Loucy (cell line): Measurements from ENCODE around the gene ACADSB.

Experiments used
- H2AFZ ChIP-seq: fragments of 200-600 bp; sonication (generic); 2 replicates; pipeline ENCODE4 v1.6.0; 2016; ENCODE audit warnings: antibody characterized with exemption, mild to moderate bottlenecking, low read length, moderate library complexity
- H3F3A ChIP-seq: fragments of 200-600 bp; 2 replicates; pipeline ENCODE4 v1.6.0; 2016; ENCODE audit warnings: antibody characterized with exemption, low read depth, mild to moderate bottlenecking
- H3K27me3 ChIP-seq: fragments of 200-600 bp; sonication (generic); 2 replicates; pipeline ENCODE4 v1.6.1; 2014; ENCODE audit warnings: low read length, mild to moderate bottlenecking; ENCODE audit not compliant: insufficient read depth, poor library complexity, severe bottlenecking
- H3K36me3 ChIP-seq: fragments of 200-600 bp; sonication (generic); 2 replicates; pipeline ENCODE4 v1.6.1; 2016; ENCODE audit warnings: low read length; ENCODE audit not compliant: insufficient read depth
- H3K4me1 ChIP-seq: fragments of 200-600 bp; sonication (generic); 2 replicates; pipeline ENCODE4 v1.5.1; 2014; ENCODE audit warnings: low read length, mild to moderate bottlenecking; ENCODE audit not compliant: insufficient read depth, poor library complexity, severe bottlenecking
- H3K4me2 ChIP-seq: fragments of 200-600 bp; sonication (generic); 2 replicates; pipeline ENCODE4 v1.6.0; 2014; ENCODE audit warnings: antibody characterized with exemption, low read length, low read depth, mild to moderate bottlenecking; ENCODE audit not compliant: poor library complexity, severe bottlenecking
- H3K4me3 ChIP-seq: fragments of 200-600 bp; sonication (generic); 2 replicates; pipeline ENCODE4 v1.5.1; 2014; ENCODE audit warnings: low read length, mild to moderate bottlenecking, mixed read lengths; ENCODE audit not compliant: poor library complexity, severe bottlenecking
- H3K79me2 ChIP-seq: fragments of 200-600 bp; sonication (generic); 2 replicates; pipeline ENCODE4 v1.6.1; 2014; ENCODE audit warnings: low read length; ENCODE audit not compliant: insufficient read depth
- H3K9ac ChIP-seq: fragments of 200-600 bp; sonication (generic); 2 replicates; pipeline ENCODE4 v1.6.0; 2014; ENCODE audit warnings: mild to moderate bottlenecking, low read depth, low read length, moderate library complexity; ENCODE audit not compliant: poor library complexity, severe bottlenecking
- H3K9me2 ChIP-seq: fragments of 200-600 bp; sonication (generic); replicated peaks from 2 replicates; pipeline ENCODE4 v1.6.1; 2016; ENCODE audit warnings: low read depth, low read length, mixed read lengths
- H3K9me3 ChIP-seq: fragments of 200-600 bp; sonication (generic); 2 replicates; pipeline ENCODE4 v1.6.1; 2014; ENCODE audit warnings: mild to moderate bottlenecking, antibody characterized with exemption, low read length, low read depth; ENCODE audit not compliant: insufficient read depth
- H4K20me1 ChIP-seq: fragments of 200-600 bp; sonication (generic); 2 replicates; pipeline ENCODE4 v1.6.0; 2014; ENCODE audit warnings: antibody characterized with exemption, low read length, mild to moderate bottlenecking; ENCODE audit not compliant: insufficient read depth, poor library complexity, severe bottlenecking
- CTCF ChIP-seq: fragments of 200-600 bp; sonication (generic); conservative IDR thresholded peaks from 2 replicates; pipeline ENCODE4 v1.5.1; 2014; ENCODE audit warnings: mild to moderate bottlenecking, antibody characterized with exemption, low read length
- EZH2phosphoT487 ChIP-seq: fragments of 200-600 bp; IDR thresholded peaks from 2 replicates; pipeline ENCODE4 v1.6.1; 2018; ENCODE audit warnings: antibody characterized with exemption, mild to moderate bottlenecking, moderate library complexity, borderline replicate concordance

The ACADSB gene

GRCh38 chr10:123101872-123102271 lies 93.1 kb downstream of the ACADSB start:
- Histone ChIP-seq H3K9me3 (no peaks in the 10 kb centered on the region; the same call in 1 of the 2 replicates), H3K36me3 (no peaks in the 10 kb centered on the region), H3K9ac (no peak overlapping the region), H3K4me3 (no peak overlapping the region), H2AFZ (no peak overlapping the region), H4K20me1 (no peaks in the 10 kb centered on the region), H3K79me2 (no peaks in the 10 kb centered on the region), H3K4me2 (no peak overlapping the region), H3K4me1 (no peaks in the 10 kb centered on the region), H3K27me3 (no peaks in the 10 kb centered on the region), H3F3A (no peaks in the 10 kb centered on the region), H3K9me2 (no peaks in the 10 kb centered on the region)
- TF ChIP-seq EZH2phosphoT487 (no peak), CTCF (no peak)

DNA sequence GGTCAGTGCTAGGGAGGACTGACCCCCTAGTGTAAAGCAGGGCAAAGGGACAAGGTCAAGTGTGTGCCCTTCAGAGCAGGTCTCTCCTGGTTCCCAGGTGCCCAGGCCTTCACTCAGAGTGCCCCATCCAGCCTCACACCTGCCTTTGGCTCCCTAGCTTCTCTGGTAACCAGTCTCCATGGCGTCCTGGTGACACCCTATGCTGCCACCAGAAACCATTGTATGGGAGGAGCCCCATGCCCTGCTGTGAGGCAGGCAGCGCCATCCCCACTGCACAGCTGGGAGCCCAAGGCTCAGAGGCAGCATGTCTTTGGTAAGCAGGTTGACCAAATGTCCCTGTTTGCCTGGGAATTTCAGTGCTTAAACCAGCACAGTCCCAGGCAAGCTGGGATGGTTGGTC lies 93.9 kb downstream of the ACADSB start:
- H4K20me1 ChIP-seq = no peaks in the 10 kb centered on the region
- no peaks in the 10 kb centered on the region for H3F3A ChIP-seq
- H3K4me3 ChIP-seq = no peak overlapping the region
- H3K4me2 ChIP-seq = no peak overlapping the region
- no peaks in the 10 kb centered on the region; the same call in 1 of the 2 replicates for H3K9me3 ChIP-seq
- no peak overlapping the region for H3K9ac ChIP-seq
- no peaks in the 10 kb centered on the region for H3K27me3 ChIP-seq
- H2AFZ ChIP-seq = no peak overlapping the region
- H3K36me3 ChIP-seq = no peaks in the 10 kb centered on the region
- no peak for TF ChIP-seq CTCF
- TF ChIP-seq EZH2phosphoT487 = no peak
- H3K9me2 ChIP-seq = no peaks in the 10 kb centered on the region
- no peaks in the 10 kb centered on the region for H3K79me2 ChIP-seq
- H3K4me1 ChIP-seq = no peaks in the 10 kb centered on the region

DNA sequence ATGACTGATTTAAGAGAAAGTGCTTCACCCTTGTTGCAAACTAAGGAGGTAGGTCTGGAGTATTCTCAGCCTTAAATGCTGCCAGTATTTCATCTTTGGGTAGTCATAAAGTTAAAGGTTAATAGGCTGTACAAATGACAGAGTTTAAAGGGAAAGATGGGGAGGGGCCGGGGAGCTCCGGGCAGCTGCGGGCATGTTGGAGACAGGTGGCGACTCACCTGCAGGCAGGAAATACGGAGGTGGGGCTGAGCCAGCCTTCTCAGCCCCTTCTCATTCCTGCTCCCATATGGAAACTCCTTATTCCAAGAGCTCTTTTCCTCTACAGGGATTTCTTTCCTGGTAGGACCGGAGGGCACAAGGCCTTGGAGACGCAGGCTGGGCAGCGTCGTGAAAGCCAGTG lies 95.1 kb downstream of the ACADSB start:
- H3K79me2 ChIP-seq = no peaks in the 10 kb centered on the region
- no peaks in the 10 kb centered on the region for H4K20me1 ChIP-seq
- H3K4me3 ChIP-seq = no peak overlapping the region
- H3K4me2 ChIP-seq = no peak overlapping the region
- TF ChIP-seq CTCF (no peak), EZH2phosphoT487 (no peak)
- H3K27me3 ChIP-seq = no peaks in the 10 kb centered on the region
- H3K36me3 ChIP-seq = no peaks in the 10 kb centered on the region
- no peaks in the 10 kb centered on the region for H3K9me3 ChIP-seq
- no peak overlapping the region for H2AFZ ChIP-seq
- H3K9me2 ChIP-seq = no peaks in the 10 kb centered on the region
- H3K4me1 ChIP-seq = no peaks in the 10 kb centered on the region
- H3F3A ChIP-seq = no peaks in the 10 kb centered on the region
- no peak overlapping the region for H3K9ac ChIP-seq
